DMS153 treated with DMSO at 0.1 percent for 48 hours (cell line): ENCODE data around the gene HAUS8.
"Not testable (repeated sequence)": the region's sequence is repeated elsewhere in the genome, so short reads cannot be mapped to it uniquely, and the experiment has no call there.

Source experiments
- DNase-seq: peaks from one replicate; lab custom pipeline; 2025; ENCODE audit not compliant: unreplicated experiment; lab: John Stamatoyannopoulos, UW

HAUS8 gene

GRCh38 chr19:17101686-17102628 lies 26.7 kb upstream of the HAUS8 start:
- DNase-seq = no peak

GRCh38 chr19:17098326-17098725 lies 23.1 kb upstream of the HAUS8 start:
- no peak for DNase-seq

- no peak for DNase-seq
These were observed 22.4 kb upstream of the HAUS8 start for GRCh38 chr19:17097593-17098126.

- DNase-seq = no peak
These were observed 20.1 kb upstream of the HAUS8 start for GRCh38 chr19:17095141-17095919.

- not testable (repeated sequence) for DNase-seq
These were observed 19.4 kb upstream of the HAUS8 start for GRCh38 chr19:17094694-17095093.

GRCh38 chr19:17092696-17093095 lies 17.4 kb upstream of the HAUS8 start:
- no peak for DNase-seq

GRCh38 chr19:17091758-17092333 lies 16.6 kb upstream of the HAUS8 start:
- no peak for DNase-seq

GRCh38 chr19:17090583-17090982 lies 15.3 kb upstream of the HAUS8 start:
- DNase-seq = no peak

GRCh38 chr19:17088552-17088951 lies 13.3 kb upstream of the HAUS8 start:
- DNase-seq = no peak

- DNase-seq = no peak
These were observed 11.6 kb upstream of the HAUS8 start for GRCh38 chr19:17086834-17087233.

- no peak for DNase-seq
These were observed 10.9 kb upstream of the HAUS8 start for GRCh38 chr19:17086120-17086519.

GRCh38 chr19:17081672-17082630 lies 6.7 kb upstream of the HAUS8 start:
- no peak for DNase-seq

- no peak for DNase-seq
These were observed 5.2 kb upstream of the HAUS8 start for GRCh38 chr19:17080440-17080801.

GRCh38 chr19:17079710-17080439 lies 4.6 kb upstream of the HAUS8 start:
- no peak for DNase-seq

- no peak for DNase-seq
These were observed 3.9 kb upstream of the HAUS8 start for GRCh38 chr19:17078920-17079709.

- no peak for DNase-seq
These were observed 3.0 kb upstream of the HAUS8 start for GRCh38 chr19:17078036-17078919.

GRCh38 chr19:17077447-17078028 lies 2.3 kb upstream of the HAUS8 start:
- no peak for DNase-seq
